ENCODE results near the gene VSTM4. TPM values are rescaled to one million over a fixed set of nuclear protein-coding genes. Genes with fewer than 3 reads are reported as not detected.

Gene VSTM4
- total RNA-seq, 4 donors from 2014 or later: 11.8 to 26.2 (median 19.7) TPM

DNA sequence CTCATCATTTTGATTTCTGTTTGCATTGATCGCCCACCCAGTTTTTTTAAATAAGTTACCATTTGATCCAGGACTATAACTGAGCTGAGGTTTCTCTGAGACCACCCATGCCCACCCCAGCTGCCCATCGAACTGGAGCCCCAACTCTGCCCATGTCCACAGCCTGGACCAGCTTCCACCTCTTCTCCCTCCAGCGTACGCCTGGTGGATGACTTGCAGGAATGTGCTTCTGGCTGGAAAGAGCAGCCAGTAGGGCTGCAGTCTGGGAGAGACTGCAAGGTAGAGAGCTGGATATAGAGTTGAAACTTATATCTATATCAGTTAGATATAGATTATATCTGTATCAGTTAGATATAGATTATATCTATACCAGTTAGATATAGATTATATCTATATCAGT, 149.9 kb downstream of the VSTM4 start:
- ATAC-seq (ENCODE audit: low FRiP score) (no peak), DNase-seq (ENCODE audit: low spot score) (no peak)
- TF ChIP-seq, protein P1, sequence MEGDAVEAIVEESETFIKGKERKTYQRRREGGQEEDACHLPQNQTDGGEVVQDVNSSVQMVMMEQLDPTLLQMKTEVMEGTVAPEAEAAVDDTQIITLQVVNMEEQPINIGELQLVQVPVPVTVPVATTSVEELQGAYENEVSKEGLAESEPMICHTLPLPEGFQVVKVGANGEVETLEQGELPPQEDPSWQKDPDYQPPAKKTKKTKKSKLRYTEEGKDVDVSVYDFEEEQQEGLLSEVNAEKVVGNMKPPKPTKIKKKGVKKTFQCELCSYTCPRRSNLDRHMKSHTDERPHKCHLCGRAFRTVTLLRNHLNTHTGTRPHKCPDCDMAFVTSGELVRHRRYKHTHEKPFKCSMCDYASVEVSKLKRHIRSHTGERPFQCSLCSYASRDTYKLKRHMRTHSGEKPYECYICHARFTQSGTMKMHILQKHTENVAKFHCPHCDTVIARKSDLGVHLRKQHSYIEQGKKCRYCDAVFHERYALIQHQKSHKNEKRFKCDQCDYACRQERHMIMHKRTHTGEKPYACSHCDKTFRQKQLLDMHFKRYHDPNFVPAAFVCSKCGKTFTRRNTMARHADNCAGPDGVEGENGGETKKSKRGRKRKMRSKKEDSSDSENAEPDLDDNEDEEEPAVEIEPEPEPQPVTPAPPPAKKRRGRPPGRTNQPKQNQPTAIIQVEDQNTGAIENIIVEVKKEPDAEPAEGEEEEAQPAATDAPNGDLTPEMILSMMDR (IDR thresholded peaks at IDR 0.05): no peak

Small RNAs within 50 kb of the gene (small RNA-seq; reads per million reads assigned to genes)
- not detected for gene MIR4294

Other genes starting within 250 kb of the VSTM4 start
- not detected for gene LRRC18, start 175.7 kb downstream of the VSTM4 start, total RNA-seq
- not detected for gene FAM170B, start 18.5 kb upstream of the VSTM4 start, total RNA-seq
- 10 to 100 TPM; 12.2 to 74.4 (median 34.1) TPM for gene TMEM273, start 72.9 kb upstream of the VSTM4 start, total RNA-seq
- gene C10orf71, start 183.6 kb upstream of the VSTM4 start, total RNA-seq: not detected

Data from omental fat pad (tissue), 4 donors.